PC-9 (cell line): Measurements from ENCODE around the gene DRD1. TPM values are rescaled to one million over a fixed set of nuclear protein-coding genes. Genes with fewer than 3 reads are reported as not detected.

Experiments used
- BruUV-seq: library from RNA; stranded (reverse); fragments of 400-500 nt; replicated peaks from 2 replicates; lab custom pipeline; 2021; lab: Mats Ljungman, UMichigan
- CTCF ChIA-PET: fragments of 300-600 bp; sonication (Branson Sonifier 250); formaldehyde crosslinking; loops from one replicate; lab custom pipeline; 2022; ENCODE audit warnings: antibody characterized with exemption; lab: Charles Lee
- POLR2A ChIA-PET: fragments of 300-600 bp; sonication (Branson Sonifier 250); formaldehyde crosslinking; loops from one replicate; lab custom pipeline; 2022; ENCODE audit warnings: antibody characterized with exemption; ENCODE audit not compliant: unreplicated experiment; lab: Charles Lee
- DNase-seq, 2 experiments: peaks; one replicate each; pipeline versions ENCODE4 v3.0.0 to v3.0.0-alpha.2; 2015 to 2022; ENCODE audit warnings: mixed read lengths in 1 of 2
- H2AFZ ChIP-seq: fragments of 200-600 bp; sonication (generic); 2 replicates; pipeline ENCODE4 v1.8.1; 2017; ENCODE audit warnings: antibody characterized with exemption
- H3F3A ChIP-seq: fragments of 200-600 bp; sonication (generic); 2 replicates; pipeline ENCODE4 v1.8.1; 2017; ENCODE audit warnings: antibody characterized with exemption, mild to moderate bottlenecking, low read depth; ENCODE audit not compliant: insufficient read depth
- H3K27ac ChIP-seq: fragments of 200-600 bp; sonication (generic); 2 replicates; pipeline ENCODE4 v1.6.1; 2016; ENCODE audit warnings: mixed run types
- H3K27me3 ChIP-seq: fragments of 200-600 bp; sonication (generic); 2 replicates; pipeline ENCODE4 v1.6.1; 2016; ENCODE audit warnings: low read depth, mixed run types; ENCODE audit not compliant: insufficient read depth
- H3K36me3 ChIP-seq: fragments of 200-600 bp; sonication (generic); 2 replicates; pipeline ENCODE4 v1.6.1; 2016; ENCODE audit warnings: low read depth, mixed run types
- H3K4me1 ChIP-seq: fragments of 200-600 bp; sonication (generic); replicated peaks from 2 replicates; pipeline ENCODE4 v1.6.1; 2016; ENCODE audit warnings: mixed run types; ENCODE audit not compliant: insufficient read depth
- H3K4me2 ChIP-seq: fragments of 200-600 bp; sonication (generic); 2 replicates; pipeline ENCODE4 v1.6.1; 2017; ENCODE audit warnings: mixed run types
- H3K4me3 ChIP-seq: fragments of 200-600 bp; sonication (generic); 2 replicates; pipeline ENCODE4 v1.6.1; 2016; ENCODE audit warnings: mixed run types
- H3K79me2 ChIP-seq: fragments of 200-600 bp; sonication (generic); 2 replicates; pipeline ENCODE4 v1.6.1; 2017; ENCODE audit warnings: low read depth, mixed run types
- H3K9me2 ChIP-seq: fragments of 200-600 bp; sonication (generic); 2 replicates; pipeline ENCODE4 v1.8.1; 2017; ENCODE audit warnings: mild to moderate bottlenecking; ENCODE audit not compliant: insufficient read depth
- H3K9me3 ChIP-seq: fragments of 200-600 bp; sonication (generic); 2 replicates; pipeline ENCODE4 v1.8.1; 2016; ENCODE audit warnings: low read depth; ENCODE audit not compliant: insufficient read depth
- H4K20me1 ChIP-seq: fragments of 200-600 bp; sonication (generic); 2 replicates; pipeline ENCODE4 v1.8.1; 2017; ENCODE audit not compliant: insufficient read depth
- EZH2 ChIP-seq: fragments of 200-600 bp; sonication (generic); IDR thresholded peaks from 2 replicates; pipeline ENCODE4 v1.8.0; 2017; ENCODE audit warnings: antibody characterized with exemption, low read depth
- intact Hi-C: fragments of 100-400 bp; cut with micrococcal nuclease; formaldehyde crosslinking; loops from one replicate; pipeline ENCODE4 v1.10.0; 2022; ENCODE audit not compliant: unreplicated experiment
- total RNA-seq: library from RNA; stranded (reverse); gene quantifications from 2 replicates; pipeline ENCODE4 v1.2.3, GENCODE V29; 2021
- TF ChIP-seq, protein P1 (sequence below): fragments of 200-600 bp; sonication (generic); conservative IDR thresholded peaks from 2 replicates; pipeline ENCODE4 v1.6.1; 2017; ENCODE audit warnings: mixed run types, antibody characterized with exemption, mild to moderate bottlenecking, moderate library complexity

The DRD1 gene
- total RNA-seq, 1 experiment from 2014 or later: not detected

DNA sequence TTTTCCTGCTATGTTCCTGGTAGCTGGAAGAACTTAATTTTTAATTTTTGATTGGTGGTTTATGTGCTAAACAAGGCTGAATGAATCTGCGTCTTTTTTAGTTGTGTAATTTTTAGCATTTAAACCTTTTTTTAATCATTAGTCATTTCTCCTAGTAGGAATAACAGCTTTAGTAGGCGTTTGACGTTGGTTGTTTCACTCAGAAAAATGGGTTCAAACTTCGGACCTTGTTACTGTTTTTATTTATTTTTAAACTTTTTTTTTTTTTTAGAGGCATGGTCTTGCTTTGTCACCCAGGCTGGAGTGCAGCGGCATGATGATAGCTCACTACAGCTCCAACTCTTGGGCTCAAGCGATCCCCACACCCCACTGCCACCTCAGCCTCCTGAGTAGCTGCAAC, 47.2 kb upstream of the DRD1 start:
- ChIA-PET POLR2A (no interaction called here), CTCF (no interaction called here)
- TF ChIP-seq, protein P1, sequence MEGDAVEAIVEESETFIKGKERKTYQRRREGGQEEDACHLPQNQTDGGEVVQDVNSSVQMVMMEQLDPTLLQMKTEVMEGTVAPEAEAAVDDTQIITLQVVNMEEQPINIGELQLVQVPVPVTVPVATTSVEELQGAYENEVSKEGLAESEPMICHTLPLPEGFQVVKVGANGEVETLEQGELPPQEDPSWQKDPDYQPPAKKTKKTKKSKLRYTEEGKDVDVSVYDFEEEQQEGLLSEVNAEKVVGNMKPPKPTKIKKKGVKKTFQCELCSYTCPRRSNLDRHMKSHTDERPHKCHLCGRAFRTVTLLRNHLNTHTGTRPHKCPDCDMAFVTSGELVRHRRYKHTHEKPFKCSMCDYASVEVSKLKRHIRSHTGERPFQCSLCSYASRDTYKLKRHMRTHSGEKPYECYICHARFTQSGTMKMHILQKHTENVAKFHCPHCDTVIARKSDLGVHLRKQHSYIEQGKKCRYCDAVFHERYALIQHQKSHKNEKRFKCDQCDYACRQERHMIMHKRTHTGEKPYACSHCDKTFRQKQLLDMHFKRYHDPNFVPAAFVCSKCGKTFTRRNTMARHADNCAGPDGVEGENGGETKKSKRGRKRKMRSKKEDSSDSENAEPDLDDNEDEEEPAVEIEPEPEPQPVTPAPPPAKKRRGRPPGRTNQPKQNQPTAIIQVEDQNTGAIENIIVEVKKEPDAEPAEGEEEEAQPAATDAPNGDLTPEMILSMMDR: no peak
- TF ChIP-seq EZH2: no peak
- no peaks in the 10 kb centered on the region for H3K27me3 ChIP-seq
- H3K27ac ChIP-seq: no peak overlapping the region
- H3K36me3 ChIP-seq: peaks cover 19% of the 10 kb centered on the region; the same call in 1 of the 2 replicates
- H3K79me2 ChIP-seq: peaks cover 18% of the 10 kb centered on the region
- no peak overlapping the region for H3K4me2 ChIP-seq
- H3F3A ChIP-seq: no peaks in the 10 kb centered on the region
- no peak overlapping the region for H3K4me3 ChIP-seq
- no peaks in the 10 kb centered on the region for H3K9me3 ChIP-seq
- DNase-seq: no peak
- no TSS peak for BruUV-seq
- H3K9me2 ChIP-seq: no peaks in the 10 kb centered on the region
- intact Hi-C loops: no loop called here
- H4K20me1 ChIP-seq: peaks cover 41% of the 10 kb centered on the region
- H3K4me1 ChIP-seq: no peaks in the 10 kb centered on the region
- H2AFZ ChIP-seq: no peak overlapping the region

DNA sequence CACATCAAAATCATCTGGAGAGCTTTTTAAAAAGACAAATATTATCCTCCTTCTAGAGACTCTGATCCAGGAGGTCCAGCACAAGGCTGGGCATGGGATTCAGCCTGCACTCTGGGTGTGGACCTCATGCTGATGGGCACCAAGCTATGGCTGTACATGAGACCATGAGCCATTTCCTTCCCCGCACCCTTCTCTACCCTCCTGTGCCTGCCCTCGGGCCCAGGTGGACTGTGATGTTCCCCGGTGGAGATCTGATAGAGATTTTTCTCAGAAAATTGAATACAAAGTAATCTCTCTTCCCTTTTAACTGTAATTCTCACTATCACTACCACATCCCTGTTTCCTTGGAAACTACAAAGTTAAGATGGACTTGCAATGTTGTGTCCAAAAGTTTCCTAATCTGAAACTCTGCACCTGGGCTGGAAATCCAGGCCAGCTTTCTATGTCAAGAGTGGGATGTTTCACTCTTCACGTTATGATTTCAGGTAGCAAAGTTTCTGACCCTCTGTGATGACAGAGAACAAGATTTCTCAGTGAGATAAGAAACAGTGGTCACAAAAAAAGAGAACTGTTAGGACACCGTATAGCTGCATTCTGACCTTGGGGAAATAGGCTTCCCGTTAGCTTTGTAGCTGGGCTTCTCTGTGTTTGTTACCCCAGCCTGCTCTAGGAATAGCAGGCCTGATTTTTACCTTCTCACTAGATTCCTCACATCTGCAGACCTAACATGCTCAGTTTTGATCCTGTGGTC, 45.9 kb upstream of the DRD1 start:
- no peak for DNase-seq
- POLR2A ChIA-PET: no interaction called here
- Histone ChIP-seq H3K9me2 (no peaks in the 10 kb centered on the region), H3K9me3 (no peaks in the 10 kb centered on the region), H3K4me2 (no peak overlapping the region), H3K36me3 (peaks cover 19% of the 10 kb centered on the region; the same call in 1 of the 2 replicates), H4K20me1 (peaks cover 51% of the 10 kb centered on the region), H3F3A (no peaks in the 10 kb centered on the region), H2AFZ (no peak overlapping the region), H3K27me3 (no peaks in the 10 kb centered on the region), H3K79me2 (peaks cover 29% of the 10 kb centered on the region), H3K4me3 (no peak overlapping the region), H3K4me1 (no peaks in the 10 kb centered on the region), H3K27ac (no peak overlapping the region)
- TF ChIP-seq, protein P1: no peak
- TF ChIP-seq EZH2: no peak
- intact Hi-C loops: no loop called here
- CTCF ChIA-PET: no interaction called here
- no TSS peak for BruUV-seq

DNA sequence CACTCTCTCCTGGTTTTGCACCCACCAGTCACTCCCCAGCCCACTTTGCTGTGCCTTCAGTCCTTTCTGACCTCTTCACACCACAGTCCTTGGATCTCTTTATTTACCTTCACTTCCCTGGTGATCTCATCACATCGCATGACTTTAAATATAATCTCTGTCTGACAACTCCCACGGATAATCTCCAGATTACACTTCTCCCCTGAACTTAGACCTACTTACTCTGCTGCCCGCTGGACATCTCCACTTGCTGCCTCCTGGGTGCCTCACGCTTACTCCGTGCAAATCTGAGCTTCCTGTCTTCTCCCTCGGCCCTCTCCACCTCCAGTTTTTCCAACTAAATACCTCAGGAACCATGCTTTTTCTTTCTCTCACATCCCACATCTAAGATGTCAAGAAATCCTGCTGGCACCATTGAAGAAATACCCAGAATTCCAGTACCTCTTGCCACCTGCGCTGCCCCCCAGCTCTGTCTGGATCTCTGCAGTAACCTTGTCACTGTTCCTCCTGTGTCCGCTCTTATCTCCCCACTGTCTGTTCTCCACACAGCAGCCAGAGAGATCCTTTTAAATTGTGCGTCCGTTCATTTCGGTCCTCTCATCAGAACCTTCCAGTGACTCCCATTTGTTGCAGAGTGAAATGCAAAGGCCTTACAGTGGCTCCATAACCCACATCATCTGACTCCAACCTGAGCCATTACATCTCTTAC, 43.7 kb upstream of the DRD1 start:
- Histone ChIP-seq H3F3A (no peaks in the 10 kb centered on the region), H3K4me1 (no peaks in the 10 kb centered on the region), H3K79me2 (peaks cover 51% of the 10 kb centered on the region), H2AFZ (no peak overlapping the region), H3K27me3 (no peaks in the 10 kb centered on the region), H3K4me2 (no peak overlapping the region), H3K9me2 (no peaks in the 10 kb centered on the region), H3K36me3 (peaks cover 8% of the 10 kb centered on the region; the same call in 1 of the 2 replicates), H3K27ac (no peak overlapping the region), H3K9me3 (no peaks in the 10 kb centered on the region), H4K20me1 (peaks cover 53% of the 10 kb centered on the region), H3K4me3 (no peak overlapping the region)
- BruUV-seq: no TSS peak
- TF ChIP-seq, protein P1: no peak
- no peak for TF ChIP-seq EZH2
- POLR2A ChIA-PET: no interaction called here
- intact Hi-C loops: no loop called here
- DNase-seq: no peak
- CTCF ChIA-PET: no interaction called here
